Activated CD4-positive, CD25-positive, alpha-beta regulatory T cell treated with anti-CD3 and anti-CD28 coated beads, Interleukin-2, amount 50 U/mL, for 24 hours (primary cell): ENCODE measurements around the gene PDLIM5.
A peak's percentile ranks its signal among the peaks of the same experiment; 100 is the strongest.
"Not testable (repeated sequence)": the region's sequence is repeated elsewhere in the genome, so short reads cannot be mapped to it uniquely, and the experiment has no call there.

Experiments
- ATAC-seq, 2 donors: fragments of 150-1000 bp; cut with Tn5 transposase; one replicate each; pipeline ENCODE4 v1.10.0; 2021; ENCODE audit warnings: mild to moderate bottlenecking in 1 of 2, moderate library complexity in 1 of 2

Gene PDLIM5

GRCh38 chr4:94500685-94501084 is 48.9 kb downstream of the PDLIM5 start:
- ATAC-seq: no peak

- ATAC-seq: no peak
These were observed 52.8 kb downstream of the PDLIM5 start for GRCh38 chr4:94504545-94504944.

- ATAC-seq: no peak
These were observed 55.1 kb downstream of the PDLIM5 start for GRCh38 chr4:94506822-94507221.

GRCh38 chr4:94507281-94507680 is 55.5 kb downstream of the PDLIM5 start:
- ATAC-seq: peak; percentile 50 to 58

- ATAC-seq: peak; percentile 93 to 97
These were observed 56.0 kb downstream of the PDLIM5 start for GRCh38 chr4:94507708-94508107.

GRCh38 chr4:94508296-94508695 is 56.6 kb downstream of the PDLIM5 start:
- no peak for ATAC-seq

GRCh38 chr4:94508806-94509205 is 57.1 kb downstream of the PDLIM5 start:
- ATAC-seq: no peak

- no peak for ATAC-seq
These were observed 59.8 kb downstream of the PDLIM5 start for GRCh38 chr4:94511591-94511990.

- ATAC-seq: not testable (repeated sequence)
These were observed 61.8 kb downstream of the PDLIM5 start for GRCh38 chr4:94513532-94513931.

- ATAC-seq: no peak
These were observed 63.6 kb downstream of the PDLIM5 start for GRCh38 chr4:94515365-94515764.

- no peak for ATAC-seq
These were observed 64.3 kb downstream of the PDLIM5 start for GRCh38 chr4:94516067-94516466.

GRCh38 chr4:94516999-94517398 is 65.3 kb downstream of the PDLIM5 start:
- ATAC-seq: no peak

GRCh38 chr4:94517492-94517891 is 65.8 kb downstream of the PDLIM5 start:
- no peak for ATAC-seq

- ATAC-seq: no peak
These were observed 67.3 kb downstream of the PDLIM5 start for GRCh38 chr4:94519019-94519418.

GRCh38 chr4:94519925-94520789 is 68.4 kb downstream of the PDLIM5 start:
- no peak for ATAC-seq

GRCh38 chr4:94523033-94523580 is 71.4 kb downstream of the PDLIM5 start:
- ATAC-seq: no peak

- no peak for ATAC-seq
These were observed 71.9 kb downstream of the PDLIM5 start for GRCh38 chr4:94523617-94524016.

GRCh38 chr4:94525993-94526728 is 74.4 kb downstream of the PDLIM5 start:
- no peak for ATAC-seq

GRCh38 chr4:94527556-94528233 is 76.0 kb downstream of the PDLIM5 start:
- no peak for ATAC-seq

GRCh38 chr4:94528792-94529451 is 77.2 kb downstream of the PDLIM5 start:
- ATAC-seq: no peak

GRCh38 chr4:94530073-94530472 is 78.3 kb downstream of the PDLIM5 start:
- no peak for ATAC-seq

- no peak for ATAC-seq
These were observed 80.4 kb downstream of the PDLIM5 start for GRCh38 chr4:94531991-94532789.
